ENCODE measurements around the gene RNFT2.

DNA sequence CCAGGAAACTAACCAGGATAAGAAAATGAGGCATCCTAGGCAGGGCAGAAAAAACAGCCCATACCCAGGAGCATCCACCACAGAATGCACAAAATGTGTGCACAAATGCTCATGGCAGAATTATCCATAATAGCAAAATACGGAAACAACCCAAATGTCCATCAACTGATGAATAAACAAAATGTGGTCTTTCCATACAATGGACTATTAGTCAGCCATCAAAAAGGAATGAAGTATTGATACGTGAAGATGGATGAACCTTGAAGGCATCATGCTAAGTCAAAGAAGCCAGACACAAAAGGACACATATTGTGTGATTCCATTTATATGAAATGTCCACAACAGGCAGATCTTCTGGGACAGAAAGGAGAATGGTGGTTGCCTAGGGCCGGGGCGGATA, 124.1 kb downstream of the RNFT2 start:
- TF ChIP-seq CTCF (optimal IDR thresholded peaks at IDR 0.05 in 1 of 3, IDR thresholded peaks at IDR 0.05 in 1 of 3, conservative IDR thresholded peaks at IDR 0.05 in 1 of 3; ENCODE audit: extremely low read depth in 1 of 3, insufficient read depth in 2 of 3, low read length in 3 of 3) (no peak), EZH2 (IDR thresholded peaks at IDR 0.05; ENCODE audit: low read length) (no peak)

Data from keratinocyte (primary cell).